GM23338 (cell line): Measurements from ENCODE around the gene OR2A12.

Experiments
- CREB1 ChIP-seq: fragments of 250-450 bp; sonication (Bioruptor Pico); IDR thresholded peaks from 2 replicates; pipeline ENCODE4 v1.5.0; 2020; ENCODE audit warnings: low read depth, mild to moderate bottlenecking, moderate library complexity
- EZH2 ChIP-seq: fragments of 200-600 bp; sonication (generic); IDR thresholded peaks from one replicate; pipeline ENCODE4 v1.8.0; 2017; ENCODE audit warnings: antibody characterized with exemption, mild to moderate bottlenecking, low read depth; ENCODE audit not compliant: unreplicated experiment
- EZH2phosphoT487 ChIP-seq: fragments of 200-600 bp; sonication (generic); IDR thresholded peaks from one replicate; pipeline ENCODE4 v1.8.1; 2018; ENCODE audit warnings: antibody characterized with exemption; ENCODE audit not compliant: unreplicated experiment
- JUNB ChIP-seq: IDR thresholded peaks from one replicate; pipeline ENCODE4 v1.6.1; 2016; ENCODE audit warnings: antibody characterized with exemption; ENCODE audit not compliant: unreplicated experiment
- POLR2AphosphoS5 ChIP-seq: IDR thresholded peaks from 2 replicates; pipeline ENCODE4 v1.6.1; 2016; ENCODE audit warnings: antibody characterized with exemption, low read depth
- REST ChIP-seq: IDR thresholded peaks from one replicate; pipeline ENCODE4 v1.6.1; 2018; ENCODE audit warnings: antibody characterized with exemption; ENCODE audit not compliant: unreplicated experiment
- TF ChIP-seq, protein P1 (sequence below), 2 experiments: fragments of 200-600 bp in 1 of 2; sonication (generic) in 1 of 2; conservative IDR thresholded peaks; 2 replicates each; pipeline versions ENCODE4 v1.5.1 to v1.6.1; 2016 to 2017; ENCODE audit warnings: antibody characterized with exemption in 2 of 2, low read depth in 2 of 2, mild to moderate bottlenecking in 2 of 2, moderate library complexity in 1 of 2
- TF ChIP-seq, protein P2 (sequence below): fragments of 250-450 bp; sonication (Bioruptor Pico); IDR thresholded peaks from 2 replicates; pipeline ENCODE4 v1.5.0; 2020; ENCODE audit warnings: mild to moderate bottlenecking, moderate library complexity

DNA sequence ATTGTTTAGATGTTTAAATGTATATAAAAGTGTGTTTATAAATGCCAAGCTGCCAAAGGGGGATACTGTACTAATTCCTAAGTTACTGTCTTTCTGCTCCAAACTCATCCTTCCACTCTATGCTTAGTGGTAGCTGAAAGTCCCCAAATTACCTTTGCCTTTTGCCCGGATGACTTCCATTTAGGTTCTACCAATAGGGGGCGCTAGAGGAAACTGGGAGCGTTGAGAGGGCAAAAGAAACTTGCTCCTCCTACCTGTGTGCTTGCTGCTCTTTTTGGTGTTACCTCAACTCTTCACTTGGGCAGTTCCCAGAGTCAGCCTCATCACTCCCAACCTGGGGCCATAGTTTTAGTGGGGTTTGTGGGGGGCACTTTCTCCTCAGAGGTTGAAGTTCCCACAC, 22.4 kb upstream of the OR2A12 start:
- TF ChIP-seq, protein P1, sequence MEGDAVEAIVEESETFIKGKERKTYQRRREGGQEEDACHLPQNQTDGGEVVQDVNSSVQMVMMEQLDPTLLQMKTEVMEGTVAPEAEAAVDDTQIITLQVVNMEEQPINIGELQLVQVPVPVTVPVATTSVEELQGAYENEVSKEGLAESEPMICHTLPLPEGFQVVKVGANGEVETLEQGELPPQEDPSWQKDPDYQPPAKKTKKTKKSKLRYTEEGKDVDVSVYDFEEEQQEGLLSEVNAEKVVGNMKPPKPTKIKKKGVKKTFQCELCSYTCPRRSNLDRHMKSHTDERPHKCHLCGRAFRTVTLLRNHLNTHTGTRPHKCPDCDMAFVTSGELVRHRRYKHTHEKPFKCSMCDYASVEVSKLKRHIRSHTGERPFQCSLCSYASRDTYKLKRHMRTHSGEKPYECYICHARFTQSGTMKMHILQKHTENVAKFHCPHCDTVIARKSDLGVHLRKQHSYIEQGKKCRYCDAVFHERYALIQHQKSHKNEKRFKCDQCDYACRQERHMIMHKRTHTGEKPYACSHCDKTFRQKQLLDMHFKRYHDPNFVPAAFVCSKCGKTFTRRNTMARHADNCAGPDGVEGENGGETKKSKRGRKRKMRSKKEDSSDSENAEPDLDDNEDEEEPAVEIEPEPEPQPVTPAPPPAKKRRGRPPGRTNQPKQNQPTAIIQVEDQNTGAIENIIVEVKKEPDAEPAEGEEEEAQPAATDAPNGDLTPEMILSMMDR (conservative IDR thresholded peaks at IDR 0.05; ENCODE audit: low read depth in 2 of 2), result peak; percentile 88 to 96
- TF ChIP-seq REST (no peak), JUNB (no peak), POLR2AphosphoS5 (no peak), EZH2 (no peak), CREB1 (CRISPR knock-in tag) (no peak), EZH2phosphoT487 (no peak)
- TF ChIP-seq, protein P2, sequence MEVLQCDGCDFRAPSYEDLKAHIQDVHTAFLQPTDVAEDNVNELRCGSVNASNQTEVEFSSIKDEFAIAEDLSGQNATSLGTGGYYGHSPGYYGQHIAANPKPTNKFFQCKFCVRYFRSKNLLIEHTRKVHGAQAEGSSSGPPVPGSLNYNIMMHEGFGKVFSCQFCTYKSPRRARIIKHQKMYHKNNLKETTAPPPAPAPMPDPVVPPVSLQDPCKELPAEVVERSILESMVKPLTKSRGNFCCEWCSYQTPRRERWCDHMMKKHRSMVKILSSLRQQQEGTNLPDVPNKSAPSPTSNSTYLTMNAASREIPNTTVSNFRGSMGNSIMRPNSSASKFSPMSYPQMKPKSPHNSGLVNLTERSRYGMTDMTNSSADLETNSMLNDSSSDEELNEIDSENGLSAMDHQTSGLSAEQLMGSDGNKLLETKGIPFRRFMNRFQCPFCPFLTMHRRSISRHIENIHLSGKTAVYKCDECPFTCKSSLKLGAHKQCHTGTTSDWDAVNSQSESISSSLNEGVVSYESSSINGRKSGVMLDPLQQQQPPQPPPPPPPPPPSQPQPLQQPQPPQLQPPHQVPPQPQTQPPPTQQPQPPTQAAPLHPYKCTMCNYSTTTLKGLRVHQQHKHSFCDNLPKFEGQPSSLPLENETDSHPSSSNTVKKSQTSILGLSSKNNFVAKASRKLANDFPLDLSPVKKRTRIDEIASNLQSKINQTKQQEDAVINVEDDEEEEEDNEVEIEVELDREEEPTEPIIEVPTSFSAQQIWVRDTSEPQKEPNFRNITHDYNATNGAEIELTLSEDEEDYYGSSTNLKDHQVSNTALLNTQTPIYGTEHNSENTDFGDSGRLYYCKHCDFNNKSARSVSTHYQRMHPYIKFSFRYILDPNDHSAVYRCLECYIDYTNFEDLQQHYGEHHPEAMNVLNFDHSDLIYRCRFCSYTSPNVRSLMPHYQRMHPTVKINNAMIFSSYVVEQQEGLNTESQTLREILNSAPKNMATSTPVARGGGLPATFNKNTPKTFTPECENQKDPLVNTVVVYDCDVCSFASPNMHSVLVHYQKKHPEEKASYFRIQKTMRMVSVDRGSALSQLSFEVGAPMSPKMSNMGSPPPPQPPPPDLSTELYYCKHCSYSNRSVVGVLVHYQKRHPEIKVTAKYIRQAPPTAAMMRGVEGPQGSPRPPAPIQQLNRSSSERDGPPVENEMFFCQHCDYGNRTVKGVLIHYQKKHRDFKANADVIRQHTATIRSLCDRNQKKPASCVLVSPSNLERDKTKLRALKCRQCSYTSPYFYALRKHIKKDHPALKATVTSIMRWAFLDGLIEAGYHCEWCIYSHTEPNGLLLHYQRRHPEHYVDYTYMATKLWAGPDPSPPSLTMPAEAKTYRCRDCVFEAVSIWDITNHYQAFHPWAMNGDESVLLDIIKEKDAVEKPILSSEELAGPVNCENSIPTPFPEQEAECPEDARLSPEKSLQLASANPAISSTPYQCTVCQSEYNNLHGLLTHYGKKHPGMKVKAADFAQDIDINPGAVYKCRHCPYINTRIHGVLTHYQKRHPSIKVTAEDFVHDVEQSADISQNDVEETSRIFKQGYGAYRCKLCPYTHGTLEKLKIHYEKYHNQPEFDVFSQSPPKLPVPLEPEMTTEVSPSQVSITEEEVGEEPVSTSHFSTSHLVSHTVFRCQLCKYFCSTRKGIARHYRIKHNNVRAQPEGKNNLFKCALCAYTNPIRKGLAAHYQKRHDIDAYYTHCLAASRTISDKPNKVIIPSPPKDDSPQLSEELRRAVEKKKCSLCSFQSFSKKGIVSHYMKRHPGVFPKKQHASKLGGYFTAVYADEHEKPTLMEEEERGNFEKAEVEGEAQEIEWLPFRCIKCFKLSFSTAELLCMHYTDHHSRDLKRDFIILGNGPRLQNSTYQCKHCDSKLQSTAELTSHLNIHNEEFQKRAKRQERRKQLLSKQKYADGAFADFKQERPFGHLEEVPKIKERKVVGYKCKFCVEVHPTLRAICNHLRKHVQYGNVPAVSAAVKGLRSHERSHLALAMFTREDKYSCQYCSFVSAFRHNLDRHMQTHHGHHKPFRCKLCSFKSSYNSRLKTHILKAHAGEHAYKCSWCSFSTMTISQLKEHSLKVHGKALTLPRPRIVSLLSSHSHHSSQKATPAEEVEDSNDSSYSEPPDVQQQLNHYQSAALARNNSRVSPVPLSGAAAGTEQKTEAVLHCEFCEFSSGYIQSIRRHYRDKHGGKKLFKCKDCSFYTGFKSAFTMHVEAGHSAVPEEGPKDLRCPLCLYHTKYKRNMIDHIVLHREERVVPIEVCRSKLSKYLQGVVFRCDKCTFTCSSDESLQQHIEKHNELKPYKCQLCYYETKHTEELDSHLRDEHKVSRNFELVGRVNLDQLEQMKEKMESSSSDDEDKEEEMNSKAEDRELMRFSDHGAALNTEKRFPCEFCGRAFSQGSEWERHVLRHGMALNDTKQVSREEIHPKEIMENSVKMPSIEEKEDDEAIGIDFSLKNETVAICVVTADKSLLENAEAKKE (CRISPR knock-in tag), result no peak
